Lower leg skin (tissue), 4 donors: ENCODE data around the gene RNF181. TPM values are rescaled to one million over a fixed set of nuclear protein-coding genes. Genes with fewer than 3 reads are reported as not detected.

Experiments used
- DNase-seq, 2 donors: peaks; one replicate each; pipeline ENCODE4 v3.0.0-alpha.2; 2019; ENCODE audit warnings: low spot score in 2 of 2
- H3K4me3 ChIP-seq: fragments of 200-600 bp; sonication (generic); 2 replicates; pipeline ENCODE4 v1.5.1; 2017; ENCODE audit warnings: mild to moderate bottlenecking, low read depth; ENCODE audit not compliant: poor library complexity, severe bottlenecking
- CTCF ChIP-seq, 3 donors: fragments of 450-650 bp; IDR thresholded peaks; one replicate each; pipeline ENCODE4 v1.5.1; 2016; ENCODE audit warnings: antibody characterized with exemption in 3 of 3, mild to moderate bottlenecking in 3 of 3, moderate library complexity in 2 of 3
- POLR2A ChIP-seq, 2 donors: fragments of 450-650 bp; IDR thresholded peaks; one replicate each; pipeline ENCODE4 v1.6.1; 2016 to 2017; ENCODE audit warnings: antibody characterized with exemption in 2 of 2, mild to moderate bottlenecking in 1 of 2, moderate library complexity in 1 of 2
- WGBS, 2 donors: methylation state at CpG; one replicate each; pipeline ENCODE4 v1.1.5; 2018; 5-methylcytosine and 5-hydroxymethylcytosine counted together
- intact Hi-C: fragments of 100-400 bp; cut with DNase I; formaldehyde crosslinking; loops from one replicate; pipeline ENCODE4 v1.15.0; 2023; ENCODE audit warnings: low total_unique reads
- total RNA-seq, 4 donors: library from RNA; depleted of rRNA; stranded (reverse); fragments of >200 nt; gene quantifications; one replicate each; pipeline ENCODE4 v1.1.0, GENCODE V29; 2016

The RNF181 gene
- total RNA-seq, 4 donors from 2014 or later = 63.1 to 114 (median 107) TPM

- intact Hi-C loops = no loop called here
- peak; percentile 50 to 91 for DNase-seq
- WGBS, 2 donors = 20 to 26% methylated on average over 19 of the region's 19 CpGs
- TF ChIP-seq CTCF (IDR thresholded peaks at IDR 0.05) (no peak), POLR2A (IDR thresholded peaks at IDR 0.05) (no peak)
- no peak overlapping the region for H3K4me3 ChIP-seq
Observed at GRCh38 chr2:85578243-85579180, 17.0 kb upstream of the RNF181 start.

DNA sequence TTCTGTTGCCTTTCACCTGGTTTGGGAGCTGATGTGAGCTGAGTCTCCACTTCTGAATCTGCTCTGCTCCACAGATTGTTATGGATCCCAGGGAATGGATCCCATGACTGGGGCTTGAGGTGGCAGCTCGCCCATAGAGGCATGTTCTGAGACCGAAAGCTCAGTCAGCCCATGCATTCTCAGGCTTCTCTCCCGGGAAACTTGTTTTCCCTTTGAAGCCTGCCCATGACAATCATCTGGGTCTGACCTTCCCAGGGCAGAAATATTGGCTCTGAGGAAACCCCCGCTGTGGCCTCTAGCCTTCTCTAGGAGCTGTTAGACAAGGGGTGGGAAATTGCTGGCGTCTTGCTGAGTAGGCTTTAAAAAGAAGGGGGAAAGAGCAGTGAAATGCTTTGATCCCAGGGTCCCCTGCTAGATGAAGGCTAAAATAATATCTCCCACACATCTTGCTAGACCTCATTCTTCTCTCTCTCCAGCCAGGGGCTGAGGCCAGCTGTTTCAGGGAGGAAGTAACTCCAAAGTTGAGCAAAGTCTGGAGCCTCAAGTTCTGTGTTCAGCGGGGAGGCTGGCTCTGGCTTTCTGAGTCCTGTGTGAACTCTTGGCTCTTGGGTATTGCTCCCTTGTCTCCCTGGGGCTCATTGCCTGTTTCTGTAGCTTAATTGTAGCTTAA is 16.1 kb upstream of the RNF181 start:
- DNase-seq = no peak
- WGBS, 2 donors = 30 to 32% methylated on average over 6 of the region's 6 CpGs
- no peak overlapping the region for H3K4me3 ChIP-seq
- intact Hi-C loops = no loop called here
- TF ChIP-seq CTCF (IDR thresholded peaks at IDR 0.05) (no peak), POLR2A (IDR thresholded peaks at IDR 0.05) (no peak)

GRCh38 chr2:85580206-85580605 is 15.3 kb upstream of the RNF181 start:
- DNase-seq = no peak
- 62 to 71% methylated on average over 3 of the region's 3 CpGs for WGBS, 2 donors
- TF ChIP-seq CTCF (IDR thresholded peaks at IDR 0.05) (no peak), POLR2A (IDR thresholded peaks at IDR 0.05) (no peak)
- H3K4me3 ChIP-seq = no peak overlapping the region
- intact Hi-C loops = no loop called here

DNA sequence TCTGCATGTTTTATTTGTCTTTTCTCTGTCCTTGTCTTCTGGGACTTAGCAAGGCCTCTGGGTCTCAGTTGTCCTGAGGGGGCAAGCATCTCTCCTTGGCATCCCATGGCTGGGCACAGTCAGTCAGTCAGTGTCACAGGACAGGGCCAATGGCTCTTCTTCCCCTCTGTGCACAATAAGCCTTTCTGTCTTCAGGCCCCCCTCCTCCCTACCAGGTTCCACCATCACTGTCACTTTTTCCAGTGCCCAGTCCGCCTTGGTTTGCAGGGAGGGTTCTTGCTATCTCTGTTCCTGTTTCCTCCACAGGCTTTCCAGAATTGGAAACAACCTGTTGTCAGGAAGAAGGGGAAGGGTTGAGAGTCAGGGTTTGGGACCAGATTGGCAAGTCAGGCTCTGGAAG is 13.1 kb upstream of the RNF181 start:
- no peak for DNase-seq
- TF ChIP-seq POLR2A (IDR thresholded peaks at IDR 0.05) = no peak
- no peak for TF ChIP-seq CTCF (IDR thresholded peaks at IDR 0.05)
- intact Hi-C loops = no loop called here
- WGBS, 2 donors = 59 to 75% methylated on average over 1 of the region's 1 CpG
- H3K4me3 ChIP-seq = no peak overlapping the region

DNA sequence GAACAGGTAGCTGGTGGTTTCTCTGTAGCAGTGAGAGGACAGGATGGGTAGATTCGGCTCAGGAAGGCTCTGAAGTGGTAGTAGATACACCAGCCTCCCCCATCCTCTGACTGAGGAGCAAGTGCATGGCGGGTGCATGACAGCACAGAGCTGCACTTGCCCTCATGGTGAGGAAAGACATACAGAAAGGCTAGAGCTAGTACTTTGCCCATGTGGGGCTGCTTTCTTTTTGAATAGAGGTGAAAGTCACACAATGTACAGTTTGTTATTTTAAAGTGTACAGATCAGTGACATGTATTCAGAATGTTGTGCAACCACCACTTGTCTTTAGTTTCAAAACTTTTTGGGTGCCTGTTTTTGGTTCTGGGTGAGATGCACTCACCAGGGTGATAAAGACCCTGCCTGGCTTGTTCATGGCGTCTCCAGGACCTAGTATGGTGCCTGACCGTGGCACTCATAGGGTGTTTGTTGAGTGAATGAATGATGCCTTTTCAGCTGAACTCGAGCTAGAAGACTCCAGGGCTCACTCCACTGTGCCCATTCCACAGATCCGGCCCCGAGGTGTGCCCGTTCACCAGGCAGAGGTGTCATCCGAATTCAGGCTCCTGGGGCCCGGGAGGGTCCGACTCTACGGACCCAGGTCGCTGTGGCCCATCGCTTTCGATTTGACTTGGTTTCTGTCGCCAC is 11.7 kb upstream of the RNF181 start:
- intact Hi-C loops = no loop called here

More for the DNA sequence above, 11.7 kb upstream of the RNF181 start:
- TF ChIP-seq POLR2A (IDR thresholded peaks at IDR 0.05) (no peak), CTCF (IDR thresholded peaks at IDR 0.05) (no peak)
- WGBS, 2 donors = 26 to 34% methylated on average over 13 to 15 of the region's 16 CpGs
- DNase-seq = no peak
- H3K4me3 ChIP-seq = peak overlapping the region; percentile 18
